GM12864 (cell line): ENCODE data around the gene ABCA13.

Experiments
- DNase-seq: peaks from one replicate; pipeline ENCODE4 v3.0.0-alpha.2; 2011; ENCODE audit warnings: low read depth
- H3K4me3 ChIP-seq: 2 replicates; pipeline ENCODE4 v1.5.1; 2011; ENCODE audit warnings: mild to moderate bottlenecking, low read depth, low read length, control low read depth
- CTCF ChIP-seq: IDR thresholded peaks from 2 replicates; pipeline ENCODE4 v1.5.1; 2011; ENCODE audit warnings: low read depth, mild to moderate bottlenecking, moderate library complexity, low read length, control low read depth, inconsistent platforms; ENCODE audit errors: missing control alignments

The ABCA13 gene

DNA sequence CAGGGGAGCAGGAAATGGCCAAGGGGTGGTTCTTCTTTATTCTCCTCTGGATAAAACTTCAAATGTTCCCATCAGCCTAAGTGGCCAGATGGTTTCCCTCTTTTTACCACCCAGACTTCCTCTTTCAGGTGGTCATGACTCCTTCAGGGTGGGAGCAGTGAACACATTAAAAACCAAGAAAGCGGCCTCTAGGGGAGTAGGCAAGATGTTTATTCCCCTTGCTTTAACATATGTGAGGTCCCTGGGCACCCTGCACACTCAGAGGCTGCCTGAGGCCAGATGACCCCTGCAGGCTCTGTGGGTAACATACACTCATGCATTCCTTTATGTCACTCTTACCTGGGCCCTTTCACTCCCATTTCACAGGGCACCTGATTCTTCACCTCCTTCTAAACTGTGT lies 357.4 kb downstream of the ABCA13 start:
- peak; percentile 16 for TF ChIP-seq CTCF
- no peak for DNase-seq
- no peak overlapping the region for H3K4me3 ChIP-seq

DNA sequence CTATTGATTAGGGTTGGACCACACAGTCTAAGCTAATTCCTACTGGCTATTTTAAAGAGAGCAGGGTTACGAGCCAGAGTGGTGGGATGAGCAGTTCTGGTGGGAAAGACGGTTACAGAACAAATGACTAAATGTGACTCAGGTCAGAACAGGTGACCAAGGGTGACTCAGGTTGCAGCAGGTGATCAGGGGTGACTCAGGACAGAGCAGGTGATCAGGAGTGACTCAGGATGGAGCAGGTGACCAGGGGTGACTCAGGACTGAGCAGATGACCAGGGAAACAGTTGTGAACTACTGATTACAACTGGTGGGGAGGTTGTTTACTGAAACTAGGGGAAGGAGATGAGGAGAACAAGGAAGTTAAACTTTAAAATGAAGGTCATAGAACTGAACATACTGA lies 366.3 kb downstream of the ABCA13 start:
- TF ChIP-seq CTCF = no peak
- no peak overlapping the region for H3K4me3 ChIP-seq
- DNase-seq = no peak

DNA sequence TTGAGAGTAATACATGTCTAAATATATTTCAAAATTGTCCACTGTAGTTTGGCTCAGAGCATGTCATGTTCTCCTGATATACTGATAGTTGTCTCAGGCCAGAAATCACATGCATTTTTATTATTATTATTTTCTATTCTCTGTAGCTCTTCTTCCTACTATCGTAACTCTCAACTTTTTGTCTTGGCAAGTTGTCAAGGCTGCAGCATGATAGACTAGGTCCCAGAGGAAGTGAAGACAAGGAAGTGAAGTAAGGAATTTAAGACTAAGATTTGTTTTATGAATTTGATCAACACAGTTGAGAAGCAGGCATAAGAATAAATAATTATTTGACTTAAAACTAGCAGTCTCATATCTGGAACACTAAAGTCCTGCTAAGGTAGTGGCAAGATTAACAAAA lies 369.5 kb downstream of the ABCA13 start:
- no peak overlapping the region for H3K4me3 ChIP-seq
- no peak for DNase-seq
- TF ChIP-seq CTCF = no peak

DNA sequence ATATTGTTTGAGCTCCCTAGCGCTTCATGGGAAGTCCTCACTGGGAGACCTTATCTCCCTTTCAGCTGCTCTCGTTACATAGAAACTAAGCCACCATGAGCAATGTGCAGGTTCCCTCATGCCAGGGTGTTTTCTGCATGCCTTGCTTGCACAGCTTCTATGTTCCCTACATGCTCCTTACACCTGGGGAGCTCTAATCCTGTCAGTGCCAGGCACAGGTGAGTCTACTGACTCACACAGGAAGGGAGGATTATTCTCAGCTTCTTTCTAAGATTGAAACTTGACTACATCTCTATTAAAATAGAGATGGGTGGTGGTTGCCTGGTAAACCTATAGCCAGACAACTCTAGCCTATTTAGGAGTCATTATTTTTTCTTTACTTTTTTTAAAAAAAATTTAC lies 377.4 kb downstream of the ABCA13 start:
- no peak for TF ChIP-seq CTCF
- DNase-seq = no peak

GRCh38 chr7:48551652-48552051 lies 380.4 kb downstream of the ABCA13 start:
- DNase-seq = no peak
- no peak for TF ChIP-seq CTCF
- H3K4me3 ChIP-seq = no peak overlapping the region

More for the DNA sequence above, 377.4 kb downstream of the ABCA13 start:
- H3K4me3 ChIP-seq = no peak overlapping the region

GRCh38 chr7:48563334-48563733 lies 392.1 kb downstream of the ABCA13 start:
- no peak for TF ChIP-seq CTCF
- no peak for DNase-seq
- no peak overlapping the region for H3K4me3 ChIP-seq

DNA sequence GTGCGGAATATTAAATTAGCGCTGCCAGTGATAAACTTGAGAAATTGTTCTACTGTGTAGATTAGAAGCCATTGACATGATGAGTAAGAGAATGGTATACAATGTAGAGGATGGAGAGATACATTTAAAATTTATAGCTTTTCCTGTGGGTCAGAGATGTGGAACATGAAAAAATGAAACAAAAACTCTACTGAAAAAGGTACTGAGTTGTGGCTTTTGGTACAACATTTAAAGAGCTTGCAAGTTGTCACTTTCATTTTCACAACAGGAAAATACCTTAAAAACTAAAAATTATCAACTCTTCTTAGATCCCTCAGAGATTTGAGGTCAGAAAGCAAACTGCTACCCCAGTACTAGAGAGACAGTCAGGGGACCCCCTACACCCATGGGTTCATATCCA lies 404.3 kb downstream of the ABCA13 start:
- no peak overlapping the region for H3K4me3 ChIP-seq
- no peak for TF ChIP-seq CTCF
- no peak for DNase-seq
